ENCODE measurements around the gene XPO4.

DNA sequence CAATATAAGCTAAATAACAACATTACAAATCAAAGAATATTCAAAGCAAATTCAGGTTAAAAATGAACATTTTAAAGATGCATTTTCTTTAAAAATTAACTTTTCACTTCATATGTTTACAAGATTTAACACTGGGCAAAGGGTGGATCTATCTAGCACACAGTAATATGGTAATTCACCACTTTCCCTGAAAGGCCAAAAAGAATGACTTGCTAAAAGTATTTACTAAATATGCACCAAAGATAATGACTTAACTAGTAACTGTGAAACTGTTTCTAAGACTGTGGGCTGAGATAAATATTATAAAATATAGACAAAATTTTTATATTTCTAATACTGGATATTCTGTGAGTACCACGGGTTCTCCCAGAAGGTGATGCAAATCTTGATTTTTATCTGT, 124.2 kb downstream of the XPO4 start:
- TF ChIP-seq, protein P1, sequence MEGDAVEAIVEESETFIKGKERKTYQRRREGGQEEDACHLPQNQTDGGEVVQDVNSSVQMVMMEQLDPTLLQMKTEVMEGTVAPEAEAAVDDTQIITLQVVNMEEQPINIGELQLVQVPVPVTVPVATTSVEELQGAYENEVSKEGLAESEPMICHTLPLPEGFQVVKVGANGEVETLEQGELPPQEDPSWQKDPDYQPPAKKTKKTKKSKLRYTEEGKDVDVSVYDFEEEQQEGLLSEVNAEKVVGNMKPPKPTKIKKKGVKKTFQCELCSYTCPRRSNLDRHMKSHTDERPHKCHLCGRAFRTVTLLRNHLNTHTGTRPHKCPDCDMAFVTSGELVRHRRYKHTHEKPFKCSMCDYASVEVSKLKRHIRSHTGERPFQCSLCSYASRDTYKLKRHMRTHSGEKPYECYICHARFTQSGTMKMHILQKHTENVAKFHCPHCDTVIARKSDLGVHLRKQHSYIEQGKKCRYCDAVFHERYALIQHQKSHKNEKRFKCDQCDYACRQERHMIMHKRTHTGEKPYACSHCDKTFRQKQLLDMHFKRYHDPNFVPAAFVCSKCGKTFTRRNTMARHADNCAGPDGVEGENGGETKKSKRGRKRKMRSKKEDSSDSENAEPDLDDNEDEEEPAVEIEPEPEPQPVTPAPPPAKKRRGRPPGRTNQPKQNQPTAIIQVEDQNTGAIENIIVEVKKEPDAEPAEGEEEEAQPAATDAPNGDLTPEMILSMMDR (conservative IDR thresholded peaks at IDR 0.05 in 1 of 2, IDR thresholded peaks at IDR 0.05 in 1 of 2; ENCODE audit: low read depth in 1 of 2, low read length in 2 of 2), result no peak
- TF ChIP-seq EZH2 (IDR thresholded peaks at IDR 0.05; ENCODE audit: low read length, missing control alignments), result no peak
